WTC11 (cell line): ENCODE results near the gene CREBBP. TPM values are rescaled to one million over a fixed set of nuclear protein-coding genes. Genes with fewer than 3 reads are reported as not detected.
"Not testable (repeated sequence)": the region's sequence is repeated elsewhere in the genome, so short reads cannot be mapped to it uniquely, and the experiment has no call there.

Experiments
- ATAC-seq: fragments of 200-7000 bp; cut with Tn5 transposase; 2 replicates; pipeline ENCODE4 v1.10.0; 2021; ENCODE audit warnings: mild to moderate bottlenecking, moderate library complexity
- CTCF ChIA-PET: fragments of 300-600 bp; sonication (Branson Sonifier 250); formaldehyde crosslinking; loops from one replicate; lab custom pipeline; 2021; ENCODE audit warnings: antibody characterized with exemption; lab: Charles Lee
- POLR2A ChIA-PET: fragments of 350-600 bp; sonication (Branson Sonifier 250); formaldehyde crosslinking; loops from one replicate; lab custom pipeline; 2021; ENCODE audit warnings: antibody characterized with exemption; lab: Charles Lee
- DNase-seq: peaks from one replicate; pipeline ENCODE4 v3.0.0; 2021; ENCODE audit warnings: low spot score
- H3K27ac Mint-ChIP-seq: 2 replicates; pipeline ENCODE4 v1.8.0; 2021; ENCODE audit warnings: mixed read lengths
- H3K27me3 Mint-ChIP-seq: 2 replicates; pipeline ENCODE4 v1.8.0; 2021; ENCODE audit warnings: low read depth, mild to moderate bottlenecking, moderate library complexity, mixed read lengths
- H3K36me3 Mint-ChIP-seq: 2 replicates; pipeline ENCODE4 v1.8.0; 2021; ENCODE audit warnings: mixed read lengths
- H3K4me1 Mint-ChIP-seq: 2 replicates; pipeline ENCODE4 v1.8.0; 2022; ENCODE audit warnings: mixed read lengths
- H3K4me3 Mint-ChIP-seq: 2 replicates; pipeline ENCODE4 v1.8.0; 2021; ENCODE audit warnings: mild to moderate bottlenecking, moderate library complexity, mixed read lengths
- H3K9me3 Mint-ChIP-seq: 2 replicates; pipeline ENCODE4 v1.8.0; 2021; ENCODE audit warnings: mixed read lengths
- ATF1 ChIP-seq: sonication (generic); formaldehyde crosslinking; IDR thresholded peaks from 2 replicates; pipeline ENCODE4 v1.8.1; 2023; ENCODE audit warnings: mild to moderate bottlenecking, moderate library complexity, missing genetic modification reagents
- CREM ChIP-seq: sonication (generic); formaldehyde crosslinking; IDR thresholded peaks from 2 replicates; pipeline ENCODE4 v1.8.1; 2022; ENCODE audit warnings: mild to moderate bottlenecking, missing genetic modification reagents, moderate library complexity
- EMX1 ChIP-seq: fragments of 250-450 bp; sonication (Bioruptor Pico); IDR thresholded peaks from 2 replicates; pipeline ENCODE4 v1.8.0; 2021; ENCODE audit warnings: mild to moderate bottlenecking
- FOXK1 ChIP-seq: sonication (generic); formaldehyde crosslinking; IDR thresholded peaks from 2 replicates; pipeline ENCODE4 v1.8.0; 2022; ENCODE audit warnings: mild to moderate bottlenecking, moderate library complexity, missing genetic modification reagents
- GRHL2 ChIP-seq: fragments of 250-450 bp; sonication (Bioruptor Pico); IDR thresholded peaks from 2 replicates; pipeline ENCODE4 v1.8.0; 2022; ENCODE audit warnings: mild to moderate bottlenecking, moderate library complexity; ENCODE audit not compliant: insufficient replicate concordance, severe bottlenecking
- HMGA2 ChIP-seq: fragments of 250-450 bp; sonication (Bioruptor Pico); IDR thresholded peaks from 2 replicates; pipeline ENCODE4 v1.4.0; 2021; ENCODE audit warnings: mild to moderate bottlenecking, moderate library complexity
- JUN ChIP-seq: sonication (generic); formaldehyde crosslinking; IDR thresholded peaks from 2 replicates; pipeline ENCODE4 v1.8.0; 2023; ENCODE audit warnings: mild to moderate bottlenecking, missing genetic modification reagents
- MYBL2 ChIP-seq: sonication (generic); formaldehyde crosslinking; IDR thresholded peaks from 2 replicates; pipeline ENCODE4 v1.8.1; 2023; ENCODE audit warnings: mild to moderate bottlenecking, moderate library complexity, missing genetic modification reagents
- NFE2L1 ChIP-seq: sonication (generic); formaldehyde crosslinking; IDR thresholded peaks from 2 replicates; pipeline ENCODE4 v1.8.1; 2023; ENCODE audit warnings: missing genetic modification reagents
- NFYB ChIP-seq: sonication (generic); formaldehyde crosslinking; conservative IDR thresholded peaks from 2 replicates; pipeline ENCODE4 v1.8.0; 2022; ENCODE audit warnings: low read depth, missing genetic modification reagents
- OVOL2 ChIP-seq: fragments of 250-450 bp; sonication (Bioruptor Pico); IDR thresholded peaks from 2 replicates; pipeline ENCODE4 v1.9.0; 2021; ENCODE audit warnings: mild to moderate bottlenecking, borderline replicate concordance
- ZNF671 ChIP-seq: fragments of 250-450 bp; sonication (Bioruptor Pico); IDR thresholded peaks from 2 replicates; pipeline ENCODE4 v1.8.0; 2021; ENCODE audit warnings: mild to moderate bottlenecking
- total RNA-seq: library from RNA; stranded (reverse); gene quantifications from 3 replicates; pipeline ENCODE4 v1.2.3, GENCODE V29; 2021
- TF ChIP-seq, protein P1 (sequence below): sonication (generic); formaldehyde crosslinking; IDR thresholded peaks from 2 replicates; pipeline ENCODE4 v1.8.1; 2023; ENCODE audit warnings: mild to moderate bottlenecking, moderate library complexity, missing genetic modification reagents
- TF ChIP-seq, protein P2 (sequence below): fragments of 250-450 bp; sonication (Bioruptor Pico); IDR thresholded peaks from 2 replicates; pipeline ENCODE4 v1.8.0; 2021; ENCODE audit warnings: mild to moderate bottlenecking
- TF ChIP-seq, protein P3 (sequence below): sonication (generic); formaldehyde crosslinking; IDR thresholded peaks from 2 replicates; pipeline ENCODE4 v1.8.0; 2022; ENCODE audit warnings: missing genetic modification reagents
- TF ChIP-seq, protein P4 (sequence below): sonication (generic); formaldehyde crosslinking; conservative IDR thresholded peaks from 2 replicates; pipeline ENCODE4 v1.8.1; 2022; ENCODE audit warnings: mild to moderate bottlenecking, missing genetic modification reagents
- TF ChIP-seq, protein P5 (sequence below): sonication (generic); formaldehyde crosslinking; IDR thresholded peaks from 2 replicates; pipeline ENCODE4 v1.8.1; 2022; ENCODE audit warnings: missing genetic modification reagents, borderline replicate concordance

The CREBBP gene
- total RNA-seq, 1 experiment from 2014 or later = 49.6 TPM

DNA sequence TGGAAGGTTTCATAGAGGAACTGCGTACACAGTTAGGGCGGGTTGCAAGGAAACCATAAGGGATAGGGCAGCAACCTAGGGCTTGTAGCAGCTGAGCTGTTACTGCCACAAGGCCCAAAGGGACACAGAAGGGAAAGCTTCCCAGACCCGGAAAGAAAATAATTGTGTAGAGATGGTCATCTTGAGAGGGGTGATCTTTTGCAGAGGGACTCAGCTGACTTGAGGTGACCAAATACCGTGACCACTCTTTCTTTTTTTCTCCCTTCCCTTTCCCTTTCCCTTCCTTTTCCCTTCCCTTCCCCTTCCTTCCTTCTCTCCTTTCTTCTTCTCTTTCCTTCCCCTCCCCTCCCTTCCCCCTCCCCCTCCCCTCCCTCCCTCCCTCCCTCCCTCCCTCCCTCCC is 8.5 kb upstream of the CREBBP start:
- H3K36me3 Mint-ChIP-seq = no peaks in the 10 kb centered on the region
- CTCF ChIA-PET = no interaction called here
- TF ChIP-seq CREM (CRISPR knock-in tag) (no peak), ZNF671 (CRISPR knock-in tag) (no peak), EMX1 (no peak), JUN (CRISPR knock-in tag) (no peak), OVOL2 (no peak), HMGA2 (no peak)
- TF ChIP-seq, protein P1, sequence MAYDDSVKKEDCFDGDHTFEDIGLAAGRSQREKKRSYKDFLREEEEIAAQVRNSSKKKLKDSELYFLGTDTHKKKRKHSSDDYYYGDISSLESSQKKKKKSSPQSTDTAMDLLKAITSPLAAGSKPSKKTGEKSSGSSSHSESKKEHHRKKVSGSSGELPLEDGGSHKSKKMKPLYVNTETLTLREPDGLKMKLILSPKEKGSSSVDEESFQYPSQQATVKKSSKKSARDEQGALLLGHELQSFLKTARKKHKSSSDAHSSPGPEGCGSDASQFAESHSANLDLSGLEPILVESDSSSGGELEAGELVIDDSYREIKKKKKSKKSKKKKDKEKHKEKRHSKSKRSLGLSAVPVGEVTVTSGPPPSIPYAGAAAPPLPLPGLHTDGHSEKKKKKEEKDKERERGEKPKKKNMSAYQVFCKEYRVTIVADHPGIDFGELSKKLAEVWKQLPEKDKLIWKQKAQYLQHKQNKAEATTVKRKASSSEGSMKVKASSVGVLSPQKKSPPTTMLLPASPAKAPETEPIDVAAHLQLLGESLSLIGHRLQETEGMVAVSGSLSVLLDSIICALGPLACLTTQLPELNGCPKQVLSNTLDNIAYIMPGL (CRISPR knock-in tag) = no peak
- TF ChIP-seq, protein P2, sequence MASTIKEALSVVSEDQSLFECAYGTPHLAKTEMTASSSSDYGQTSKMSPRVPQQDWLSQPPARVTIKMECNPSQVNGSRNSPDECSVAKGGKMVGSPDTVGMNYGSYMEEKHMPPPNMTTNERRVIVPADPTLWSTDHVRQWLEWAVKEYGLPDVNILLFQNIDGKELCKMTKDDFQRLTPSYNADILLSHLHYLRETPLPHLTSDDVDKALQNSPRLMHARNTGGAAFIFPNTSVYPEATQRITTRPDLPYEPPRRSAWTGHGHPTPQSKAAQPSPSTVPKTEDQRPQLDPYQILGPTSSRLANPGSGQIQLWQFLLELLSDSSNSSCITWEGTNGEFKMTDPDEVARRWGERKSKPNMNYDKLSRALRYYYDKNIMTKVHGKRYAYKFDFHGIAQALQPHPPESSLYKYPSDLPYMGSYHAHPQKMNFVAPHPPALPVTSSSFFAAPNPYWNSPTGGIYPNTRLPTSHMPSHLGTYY (CRISPR knock-in tag) = no peak
- TF ChIP-seq, all 79 proteins: peak for 0
- no peak for DNase-seq
- no peaks in the 10 kb centered on the region for H3K4me1 Mint-ChIP-seq
- no peak overlapping the region for H3K27ac Mint-ChIP-seq
- POLR2A ChIA-PET = no interaction called here
- peaks cover 2% of the 10 kb centered on the region; the same call in 1 of the 2 replicates for H3K27me3 Mint-ChIP-seq
- H3K9me3 Mint-ChIP-seq = no peaks in the 10 kb centered on the region
- no peak overlapping the region for H3K4me3 Mint-ChIP-seq
- ATAC-seq = no peak

DNA sequence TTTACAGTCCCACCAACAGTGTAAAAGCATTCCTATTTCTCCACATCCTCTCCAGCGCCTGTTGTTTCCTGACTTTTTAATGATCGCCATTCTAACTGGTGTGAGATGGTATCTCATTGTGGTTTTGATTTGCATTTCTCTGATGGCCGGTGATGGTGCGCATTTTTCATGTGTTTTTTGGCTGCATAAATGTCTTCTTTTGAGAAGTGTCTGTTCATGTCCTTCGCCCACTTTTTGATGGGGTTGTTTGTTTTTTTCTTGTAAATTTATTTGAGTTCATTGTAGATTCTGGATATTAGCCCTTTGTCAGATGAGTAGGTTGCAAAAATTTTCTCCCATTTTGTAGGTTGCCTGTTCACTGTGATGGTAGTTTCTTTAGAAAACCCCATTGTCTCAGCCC is 5.5 kb upstream of the CREBBP start:
- not testable (repeated sequence) for DNase-seq

DNA sequence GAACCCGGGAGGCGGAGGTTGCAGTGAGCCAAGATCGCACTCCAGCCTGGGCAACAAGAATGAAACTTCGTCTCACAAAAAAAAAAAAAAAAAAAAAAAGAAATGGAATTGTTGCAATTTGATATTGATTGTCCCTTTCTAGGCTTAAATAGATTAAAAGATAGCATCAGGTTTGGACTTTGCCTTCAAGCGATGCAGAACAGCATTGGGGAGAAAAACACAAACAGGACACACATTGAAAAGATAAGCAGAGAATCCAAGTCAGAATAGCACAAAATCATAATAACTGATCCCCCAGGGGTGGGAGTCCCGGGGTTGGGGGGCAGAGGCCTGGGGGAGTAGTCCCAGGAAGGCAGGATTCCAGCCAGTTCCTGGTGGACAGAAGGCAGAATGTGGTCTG is 3.9 kb upstream of the CREBBP start:
- no peak overlapping the region for H3K4me3 Mint-ChIP-seq
- POLR2A ChIA-PET = no interaction called here
- no peak for TF ChIP-seq NFYB (CRISPR knock-in tag)
- TF ChIP-seq EMX1 = no peak
- TF ChIP-seq, protein P3, sequence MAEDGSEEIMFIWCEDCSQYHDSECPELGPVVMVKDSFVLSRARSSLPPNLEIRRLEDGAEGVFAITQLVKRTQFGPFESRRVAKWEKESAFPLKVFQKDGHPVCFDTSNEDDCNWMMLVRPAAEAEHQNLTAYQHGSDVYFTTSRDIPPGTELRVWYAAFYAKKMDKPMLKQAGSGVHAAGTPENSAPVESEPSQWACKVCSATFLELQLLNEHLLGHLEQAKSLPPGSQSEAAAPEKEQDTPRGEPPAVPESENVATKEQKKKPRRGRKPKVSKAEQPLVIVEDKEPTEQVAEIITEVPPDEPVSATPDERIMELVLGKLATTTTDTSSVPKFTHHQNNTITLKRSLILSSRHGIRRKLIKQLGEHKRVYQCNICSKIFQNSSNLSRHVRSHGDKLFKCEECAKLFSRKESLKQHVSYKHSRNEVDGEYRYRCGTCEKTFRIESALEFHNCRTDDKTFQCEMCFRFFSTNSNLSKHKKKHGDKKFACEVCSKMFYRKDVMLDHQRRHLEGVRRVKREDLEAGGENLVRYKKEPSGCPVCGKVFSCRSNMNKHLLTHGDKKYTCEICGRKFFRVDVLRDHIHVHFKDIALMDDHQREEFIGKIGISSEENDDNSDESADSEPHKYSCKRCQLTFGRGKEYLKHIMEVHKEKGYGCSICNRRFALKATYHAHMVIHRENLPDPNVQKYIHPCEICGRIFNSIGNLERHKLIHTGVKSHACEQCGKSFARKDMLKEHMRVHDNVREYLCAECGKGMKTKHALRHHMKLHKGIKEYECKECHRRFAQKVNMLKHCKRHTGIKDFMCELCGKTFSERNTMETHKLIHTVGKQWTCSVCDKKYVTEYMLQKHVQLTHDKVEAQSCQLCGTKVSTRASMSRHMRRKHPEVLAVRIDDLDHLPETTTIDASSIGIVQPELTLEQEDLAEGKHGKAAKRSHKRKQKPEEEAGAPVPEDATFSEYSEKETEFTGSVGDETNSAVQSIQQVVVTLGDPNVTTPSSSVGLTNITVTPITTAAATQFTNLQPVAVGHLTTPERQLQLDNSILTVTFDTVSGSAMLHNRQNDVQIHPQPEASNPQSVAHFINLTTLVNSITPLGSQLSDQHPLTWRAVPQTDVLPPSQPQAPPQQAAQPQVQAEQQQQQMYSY (CRISPR knock-in tag) = no peak
- TF ChIP-seq FOXK1 (CRISPR knock-in tag) = no peak
- TF ChIP-seq OVOL2 = no peak
- TF ChIP-seq GRHL2 (CRISPR knock-in tag) = no peak
- no peak for TF ChIP-seq ATF1 (CRISPR knock-in tag)
- TF ChIP-seq, protein P4, sequence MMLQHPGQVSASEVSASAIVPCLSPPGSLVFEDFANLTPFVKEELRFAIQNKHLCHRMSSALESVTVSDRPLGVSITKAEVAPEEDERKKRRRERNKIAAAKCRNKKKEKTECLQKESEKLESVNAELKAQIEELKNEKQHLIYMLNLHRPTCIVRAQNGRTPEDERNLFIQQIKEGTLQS (CRISPR knock-in tag) = no peak
- TF ChIP-seq NFE2L1 = no peak
- TF ChIP-seq, protein P5, sequence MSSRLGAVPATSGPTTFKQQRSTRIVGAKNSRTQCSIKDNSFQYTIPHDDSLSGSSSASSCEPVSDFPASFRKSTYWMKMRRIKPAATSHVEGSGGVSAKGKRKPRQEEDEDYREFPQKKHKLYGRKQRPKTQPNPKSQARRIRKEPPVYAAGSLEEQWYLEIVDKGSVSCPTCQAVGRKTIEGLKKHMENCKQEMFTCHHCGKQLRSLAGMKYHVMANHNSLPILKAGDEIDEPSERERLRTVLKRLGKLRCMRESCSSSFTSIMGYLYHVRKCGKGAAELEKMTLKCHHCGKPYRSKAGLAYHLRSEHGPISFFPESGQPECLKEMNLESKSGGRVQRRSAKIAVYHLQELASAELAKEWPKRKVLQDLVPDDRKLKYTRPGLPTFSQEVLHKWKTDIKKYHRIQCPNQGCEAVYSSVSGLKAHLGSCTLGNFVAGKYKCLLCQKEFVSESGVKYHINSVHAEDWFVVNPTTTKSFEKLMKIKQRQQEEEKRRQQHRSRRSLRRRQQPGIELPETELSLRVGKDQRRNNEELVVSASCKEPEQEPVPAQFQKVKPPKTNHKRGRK (CRISPR knock-in tag) = no peak
- TF ChIP-seq MYBL2 = no peak
- no peaks in the 10 kb centered on the region for H3K9me3 Mint-ChIP-seq
- no peak overlapping the region for H3K27ac Mint-ChIP-seq
- peaks cover 2% of the 10 kb centered on the region; the same call in 1 of the 2 replicates for H3K27me3 Mint-ChIP-seq
- ATAC-seq (no peak), DNase-seq (no peak)
- no peaks in the 10 kb centered on the region for H3K36me3 Mint-ChIP-seq
- CTCF ChIA-PET = no interaction called here
- peaks cover 4% of the 10 kb centered on the region for H3K4me1 Mint-ChIP-seq

More for the DNA sequence above, 5.5 kb upstream of the CREBBP start:
- ATAC-seq, POLR2A ChIA-PET, H3K27ac Mint-ChIP-seq, H3K4me1 Mint-ChIP-seq, H3K36me3 Mint-ChIP-seq, H3K4me3 Mint-ChIP-seq, H3K9me3 Mint-ChIP-seq, CTCF ChIA-PET, H3K27me3 Mint-ChIP-seq: not testable (repeated sequence)
